ENCODE data around the gene CELA1. TPM values are rescaled to one million over a fixed set of nuclear protein-coding genes. Genes with fewer than 3 reads are reported as not detected.
A peak's percentile ranks its signal among the peaks of the same experiment; 100 is the strongest.

Gene CELA1
- polyA plus RNA-seq, 3 donors = 0.67 to 3.0 TPM; not detected in 1

- Histone ChIP-seq H3K4me2 (replicated peaks; ENCODE audit: extremely low read depth, low read length, poor library complexity, severe bottlenecking) (peak overlapping the region; percentile 8), H3K27ac (ENCODE audit: low read depth in 1 of 2, low read length in 2 of 2) (no peak overlapping the region), H3K4me1 (ENCODE audit: control insufficient read depth in 1 of 2, insufficient read depth in 2 of 2, low read length in 2 of 2) (peaks cover 18 to 23% of the 10 kb centered on the region in 2 donors), H3K9ac (ENCODE audit: insufficient read depth, low read length, poor library complexity, severe bottlenecking) (peak overlapping the region; percentile 0), H3K9me3 (replicated peaks in 1 of 2; ENCODE audit: control insufficient read depth in 1 of 2, insufficient read depth in 1 of 2, low read length in 2 of 2) (no peaks in the 10 kb centered on the region), H3K27me3 (ENCODE audit: control insufficient read depth in 2 of 2, insufficient read depth in 2 of 2, low read length in 2 of 2) (no peaks in the 10 kb centered on the region), H2AFZ (ENCODE audit: insufficient read depth, low read depth, low read length, poor library complexity, severe bottlenecking) (peak overlapping the region; percentile 0), H3K4me3 (replicated peaks in 1 of 3; ENCODE audit: low read depth in 2 of 3, low read length in 3 of 3) (no peak overlapping the region), H4K20me1 (ENCODE audit: insufficient read depth, low read length) (peaks cover 8% of the 10 kb centered on the region), H3K36me3 (replicated peaks in 1 of 2; ENCODE audit: control insufficient read depth in 1 of 2, insufficient read depth in 2 of 2, low read length in 2 of 2) (peaks cover 6 to 56% of the 10 kb centered on the region in 2 donors), H3K79me2 (ENCODE audit: insufficient read depth, low read length) (no peaks in the 10 kb centered on the region)
- intact Hi-C loops (cut with micrococcal nuclease) = no loop called here
- peak; percentile 59 to 87 (median 64) for DNase-seq
- peak overlapping the region; percentile 16 to 83 (median 76) for H3K27ac Mint-ChIP-seq
- peaks cover 73 to 79% of the 10 kb centered on the region in 2 donors for H3K36me3 Mint-ChIP-seq
- TF ChIP-seq, protein P1, sequence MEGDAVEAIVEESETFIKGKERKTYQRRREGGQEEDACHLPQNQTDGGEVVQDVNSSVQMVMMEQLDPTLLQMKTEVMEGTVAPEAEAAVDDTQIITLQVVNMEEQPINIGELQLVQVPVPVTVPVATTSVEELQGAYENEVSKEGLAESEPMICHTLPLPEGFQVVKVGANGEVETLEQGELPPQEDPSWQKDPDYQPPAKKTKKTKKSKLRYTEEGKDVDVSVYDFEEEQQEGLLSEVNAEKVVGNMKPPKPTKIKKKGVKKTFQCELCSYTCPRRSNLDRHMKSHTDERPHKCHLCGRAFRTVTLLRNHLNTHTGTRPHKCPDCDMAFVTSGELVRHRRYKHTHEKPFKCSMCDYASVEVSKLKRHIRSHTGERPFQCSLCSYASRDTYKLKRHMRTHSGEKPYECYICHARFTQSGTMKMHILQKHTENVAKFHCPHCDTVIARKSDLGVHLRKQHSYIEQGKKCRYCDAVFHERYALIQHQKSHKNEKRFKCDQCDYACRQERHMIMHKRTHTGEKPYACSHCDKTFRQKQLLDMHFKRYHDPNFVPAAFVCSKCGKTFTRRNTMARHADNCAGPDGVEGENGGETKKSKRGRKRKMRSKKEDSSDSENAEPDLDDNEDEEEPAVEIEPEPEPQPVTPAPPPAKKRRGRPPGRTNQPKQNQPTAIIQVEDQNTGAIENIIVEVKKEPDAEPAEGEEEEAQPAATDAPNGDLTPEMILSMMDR (IDR thresholded peaks at IDR 0.05) = no peak
- peaks cover 26% of the 10 kb centered on the region for H3K4me1 Mint-ChIP-seq
- WGBS (ENCODE audit: insufficient coverage) = 5% methylated on average over 9 of the region's 17 CpGs
- peak overlapping the region in 1 of 2 donors; percentile 58 for H3K4me3 Mint-ChIP-seq
- H3K9me3 Mint-ChIP-seq = peaks cover 0 to 11% (median 6%) of the 10 kb centered on the region in 7 donors
- peaks cover 0 to 6% (median 0%) of the 10 kb centered on the region in 3 donors for H3K27me3 Mint-ChIP-seq (ENCODE audit: low read depth in 3 of 3)
Measured at GRCh38 chr12:51368640-51369517, 22.4 kb upstream of the CELA1 start.

- H3K27ac ChIP-seq (ENCODE audit: low read depth in 1 of 2, low read length in 2 of 2) = no peak overlapping the region
- H3K4me3 ChIP-seq (replicated peaks in 1 of 3; ENCODE audit: low read depth in 2 of 3, low read length in 3 of 3) = no peak overlapping the region
- H4K20me1 ChIP-seq (ENCODE audit: insufficient read depth, low read length) = peaks cover 8% of the 10 kb centered on the region
- H2AFZ ChIP-seq (ENCODE audit: insufficient read depth, low read depth, low read length, poor library complexity, severe bottlenecking) = no peak overlapping the region
- H3K36me3 Mint-ChIP-seq = peaks cover 74 to 76% of the 10 kb centered on the region in 2 donors
- peaks cover 0 to 2% (median 0%) of the 10 kb centered on the region in 7 donors for H3K9me3 Mint-ChIP-seq
- H3K4me3 Mint-ChIP-seq = no peak overlapping the region
- H3K36me3 ChIP-seq (replicated peaks in 1 of 2; ENCODE audit: control insufficient read depth in 1 of 2, insufficient read depth in 2 of 2, low read length in 2 of 2) = peaks cover 10 to 61% of the 10 kb centered on the region in 2 donors
- peaks cover 14 to 16% of the 10 kb centered on the region in 2 donors for H3K4me1 ChIP-seq (ENCODE audit: control insufficient read depth in 1 of 2, insufficient read depth in 2 of 2, low read length in 2 of 2)
- no peak overlapping the region for H3K4me2 ChIP-seq (replicated peaks; ENCODE audit: extremely low read depth, low read length, poor library complexity, severe bottlenecking)
- intact Hi-C loops (cut with micrococcal nuclease) = no loop called here
- no peak overlapping the region for H3K27ac Mint-ChIP-seq
- no peaks in the 10 kb centered on the region for H3K79me2 ChIP-seq (ENCODE audit: insufficient read depth, low read length)
- H3K27me3 Mint-ChIP-seq (ENCODE audit: low read depth in 3 of 3) = peaks cover 0 to 4% (median 0%) of the 10 kb centered on the region in 3 donors
- no peak for DNase-seq
- no peaks in the 10 kb centered on the region for H3K9me3 ChIP-seq (replicated peaks in 1 of 2; ENCODE audit: control insufficient read depth in 1 of 2, insufficient read depth in 1 of 2, low read length in 2 of 2)
- 96% methylated on average over 9 of the region's 10 CpGs for WGBS (ENCODE audit: insufficient coverage)
- H3K4me1 Mint-ChIP-seq = peaks cover 15% of the 10 kb centered on the region
- TF ChIP-seq, protein P1 (IDR thresholded peaks at IDR 0.05) = no peak
- no peak overlapping the region for H3K9ac ChIP-seq (ENCODE audit: insufficient read depth, low read length, poor library complexity, severe bottlenecking)
- no peaks in the 10 kb centered on the region for H3K27me3 ChIP-seq (ENCODE audit: control insufficient read depth in 2 of 2, insufficient read depth in 2 of 2, low read length in 2 of 2)
Measured at GRCh38 chr12:51365276-51365675, 18.8 kb upstream of the CELA1 start.

Measured in CD14-positive monocyte (primary cell).